D721Med (cell line): ENCODE measurements around the gene NUFIP1.

ENCODE experiments used
- DNase-seq: peaks from one replicate; pipeline ENCODE4 v3.0.0; 2011; ENCODE audit warnings: low spot score; ENCODE audit not compliant: insufficient read length
- FAIRE-seq: peaks from 2 replicates; lab custom pipeline; 2011; peaks lifted over from hg19 to GRCh38; lab: Jason Lieb, UNC
- TF ChIP-seq, protein P1 (sequence below): IDR thresholded peaks from 2 replicates; pipeline ENCODE4 v1.5.1; 2012; ENCODE audit warnings: mild to moderate bottlenecking, control low read depth; ENCODE audit not compliant: insufficient read depth; ENCODE audit errors: missing control alignments

NUFIP1 gene

DNA sequence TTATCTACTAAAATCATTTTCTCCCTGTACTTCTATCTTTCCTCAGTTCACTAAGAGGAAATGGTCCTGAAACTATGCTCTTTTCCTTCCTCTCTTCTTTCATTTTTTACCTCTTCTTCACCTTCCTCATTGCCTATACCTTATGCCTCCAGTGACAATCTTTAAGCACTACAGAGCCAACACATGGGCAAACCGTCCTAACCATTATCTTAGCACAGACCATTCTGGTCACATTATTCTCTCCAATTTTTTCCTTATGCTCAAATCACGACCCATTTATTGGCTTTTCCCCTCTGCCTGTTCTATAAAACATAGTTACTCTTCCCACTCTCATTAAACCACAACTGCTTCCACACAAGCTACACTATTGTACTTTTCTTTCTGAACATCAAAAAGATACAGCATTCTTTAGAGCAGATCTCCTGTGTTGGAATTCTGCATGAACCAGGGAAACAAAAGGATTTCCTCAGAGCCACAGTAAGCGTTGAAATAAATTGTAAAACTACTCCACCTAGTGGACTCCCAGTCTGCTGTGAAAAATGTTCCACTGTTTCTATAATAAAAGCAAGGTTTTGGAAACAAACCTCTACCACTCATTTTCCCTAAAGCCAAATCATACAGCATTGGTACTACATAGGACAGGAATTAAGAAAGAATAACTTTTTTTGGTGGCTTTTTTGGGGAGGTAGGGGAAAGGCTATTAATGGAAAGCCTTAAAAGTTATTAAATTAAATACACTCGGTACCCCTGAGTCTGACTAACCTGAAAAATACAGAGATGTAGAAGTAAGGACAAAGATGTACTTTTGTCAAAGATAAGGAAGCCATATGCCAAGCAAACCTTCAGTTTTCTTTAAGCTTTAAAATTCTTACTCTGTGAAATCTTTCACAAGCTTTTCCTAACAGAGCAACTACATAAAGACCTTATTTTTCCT is 19.5 kb downstream of the NUFIP1 start:
- DNase-seq (no peak), FAIRE-seq (peak; percentile 35)
- TF ChIP-seq, protein P1, sequence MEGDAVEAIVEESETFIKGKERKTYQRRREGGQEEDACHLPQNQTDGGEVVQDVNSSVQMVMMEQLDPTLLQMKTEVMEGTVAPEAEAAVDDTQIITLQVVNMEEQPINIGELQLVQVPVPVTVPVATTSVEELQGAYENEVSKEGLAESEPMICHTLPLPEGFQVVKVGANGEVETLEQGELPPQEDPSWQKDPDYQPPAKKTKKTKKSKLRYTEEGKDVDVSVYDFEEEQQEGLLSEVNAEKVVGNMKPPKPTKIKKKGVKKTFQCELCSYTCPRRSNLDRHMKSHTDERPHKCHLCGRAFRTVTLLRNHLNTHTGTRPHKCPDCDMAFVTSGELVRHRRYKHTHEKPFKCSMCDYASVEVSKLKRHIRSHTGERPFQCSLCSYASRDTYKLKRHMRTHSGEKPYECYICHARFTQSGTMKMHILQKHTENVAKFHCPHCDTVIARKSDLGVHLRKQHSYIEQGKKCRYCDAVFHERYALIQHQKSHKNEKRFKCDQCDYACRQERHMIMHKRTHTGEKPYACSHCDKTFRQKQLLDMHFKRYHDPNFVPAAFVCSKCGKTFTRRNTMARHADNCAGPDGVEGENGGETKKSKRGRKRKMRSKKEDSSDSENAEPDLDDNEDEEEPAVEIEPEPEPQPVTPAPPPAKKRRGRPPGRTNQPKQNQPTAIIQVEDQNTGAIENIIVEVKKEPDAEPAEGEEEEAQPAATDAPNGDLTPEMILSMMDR, result peak; percentile 82

- FAIRE-seq (no peak), DNase-seq (no peak)
- TF ChIP-seq, protein P1, result no peak
Measured at GRCh38 chr13:44968434-44968815, 20.8 kb downstream of the NUFIP1 start.

GRCh38 chr13:44967704-44968433 is 21.4 kb downstream of the NUFIP1 start:
- TF ChIP-seq, protein P1, result no peak
- DNase-seq, result no peak
- FAIRE-seq, result no peak

GRCh38 chr13:44961997-44962396 is 27.3 kb downstream of the NUFIP1 start:
- no peak for FAIRE-seq
- TF ChIP-seq, protein P1, result no peak
- DNase-seq, result no peak

DNA sequence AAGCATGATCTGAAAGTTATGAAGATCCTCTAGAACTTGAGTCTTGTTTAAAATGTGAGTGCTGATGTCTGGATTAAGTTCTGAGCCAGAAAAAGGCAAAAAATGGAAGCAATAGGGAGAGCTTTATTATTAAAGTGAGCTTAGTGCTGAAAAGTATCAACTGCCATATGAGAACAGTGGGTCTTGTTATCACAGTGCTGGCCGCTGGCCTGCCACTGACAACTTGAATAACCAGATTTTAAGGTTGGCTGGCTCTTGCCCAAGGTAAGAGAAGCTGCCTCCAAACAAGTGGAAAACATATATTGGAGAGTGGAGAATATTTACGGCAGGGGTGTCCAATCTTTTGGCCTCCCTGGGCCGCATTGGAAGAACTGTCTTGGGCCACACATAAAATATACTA is 33.9 kb downstream of the NUFIP1 start:
- FAIRE-seq (no peak), DNase-seq (no peak)
- TF ChIP-seq, protein P1, result no peak

DNA sequence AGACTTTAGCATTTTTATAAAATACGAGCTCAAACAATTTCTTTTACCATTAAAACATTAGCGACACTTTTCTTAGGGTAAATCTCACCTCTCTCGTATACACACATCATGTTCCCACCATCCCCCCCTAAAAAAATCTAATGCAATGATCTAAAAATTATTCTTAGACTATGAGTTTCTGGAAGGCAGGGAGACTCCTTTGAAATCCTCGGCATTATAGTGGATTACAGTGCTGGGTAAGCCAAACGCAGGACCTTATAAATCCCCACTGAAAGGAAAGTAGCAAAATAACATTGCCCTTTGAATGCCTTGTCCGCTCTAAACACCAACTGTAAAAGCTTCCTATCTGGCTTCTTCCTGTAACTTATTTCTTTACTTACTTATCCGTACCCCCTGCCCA is 35.0 kb downstream of the NUFIP1 start:
- FAIRE-seq (no peak), DNase-seq (no peak)
- TF ChIP-seq, protein P1, result no peak

DNA sequence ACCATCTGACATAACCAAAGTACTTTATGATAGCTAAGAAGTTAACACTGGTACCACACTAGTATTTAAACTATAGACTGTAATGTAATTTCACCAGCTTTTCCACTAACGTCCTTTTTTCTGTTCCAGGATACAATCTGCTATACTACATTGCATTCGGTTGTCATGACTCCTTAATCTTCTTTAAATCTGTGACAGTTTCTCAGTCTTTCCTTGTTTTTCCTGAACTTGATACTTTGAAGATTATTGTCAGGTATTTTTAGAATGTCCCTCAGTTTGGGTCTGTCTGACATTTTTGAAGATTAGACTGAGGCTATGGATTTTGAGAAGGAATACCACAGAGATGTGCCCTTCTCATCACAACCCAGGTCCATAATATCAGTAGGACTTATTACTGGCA is 36.6 kb downstream of the NUFIP1 start:
- no peak for FAIRE-seq
- DNase-seq, result no peak
- TF ChIP-seq, protein P1, result no peak
